ENCODE results near the gene PPIAL4G. TPM values are rescaled to one million over a fixed set of nuclear protein-coding genes. Genes with fewer than 3 reads are reported as not detected.
"Not testable (repeated sequence)": the region's sequence is repeated elsewhere in the genome, so short reads cannot be mapped to it uniquely, and the experiment has no call there.

The PPIAL4G gene
- not detected for total RNA-seq

DNA sequence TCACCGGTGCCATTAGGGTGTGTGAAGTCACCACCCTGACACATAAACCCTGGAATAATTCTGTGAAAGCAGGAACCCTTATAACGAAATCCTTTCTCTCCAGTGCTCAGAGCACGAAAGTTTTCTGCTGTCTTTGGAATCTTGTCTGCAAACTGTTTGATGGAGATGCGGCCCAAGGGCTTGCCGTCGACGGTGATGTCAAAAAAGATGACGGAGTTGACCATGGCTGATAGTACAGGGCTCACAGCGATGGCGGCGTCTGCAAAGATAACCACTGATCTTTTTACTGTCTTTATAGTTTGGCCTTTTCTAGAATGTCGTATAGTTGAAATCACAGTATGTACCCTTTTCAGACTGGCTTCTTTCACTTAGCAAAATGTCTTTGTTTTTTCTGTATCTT is at the start of gene PPIAL4G:
PPIAL4G (minus strand) TSS at position 274 of the 400 bp plus-strand sequence; CDS start at position 224, 50 bp downstream.
- H3K27me3 ChIP-seq; H3K4me1 ChIP-seq; H3K4me3 ChIP-seq; H3K27ac ChIP-seq; DNase-seq (ENCODE audit: low spot score in 2 of 2); H3K9me3 ChIP-seq; H3K36me3 ChIP-seq: not testable (repeated sequence)
- 96 to 98% methylated on average over 11 to 12 of the region's 12 CpGs for WGBS, 2 donors

DNA sequence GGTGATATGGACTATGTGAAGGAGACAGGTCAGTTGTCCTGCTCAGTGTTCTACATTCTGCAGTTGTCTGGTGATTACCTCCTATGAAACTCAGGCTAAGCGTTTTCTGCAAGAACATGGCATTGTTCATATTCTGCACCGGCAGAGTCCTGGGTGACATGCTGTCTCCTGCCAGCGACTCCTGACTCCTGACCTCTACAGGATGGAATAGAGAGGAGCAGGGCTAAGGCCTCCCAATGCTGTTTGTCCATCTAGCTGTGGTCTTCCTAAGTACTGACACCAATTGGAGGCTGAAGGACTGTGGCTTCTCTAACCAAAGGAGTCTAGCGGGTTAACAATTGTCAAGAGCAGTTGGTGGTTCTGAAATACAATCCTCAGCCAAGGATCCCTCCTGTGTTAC is 49.1 kb upstream of the PPIAL4G start:
- DNase-seq (ENCODE audit: low spot score in 2 of 2); H3K4me3 ChIP-seq; H3K27ac ChIP-seq; H3K4me1 ChIP-seq; H3K27me3 ChIP-seq; H3K9me3 ChIP-seq: not testable (repeated sequence)
- H3K36me3 ChIP-seq = peaks cover 0 to 13% (median 0%) of the 10 kb centered on the region in 3 donors
- WGBS, 2 donors = 80% methylated on average over 1 of the region's 4 CpGs; no CpG with 5 or more reads in 1 of the 2 donors

DNA sequence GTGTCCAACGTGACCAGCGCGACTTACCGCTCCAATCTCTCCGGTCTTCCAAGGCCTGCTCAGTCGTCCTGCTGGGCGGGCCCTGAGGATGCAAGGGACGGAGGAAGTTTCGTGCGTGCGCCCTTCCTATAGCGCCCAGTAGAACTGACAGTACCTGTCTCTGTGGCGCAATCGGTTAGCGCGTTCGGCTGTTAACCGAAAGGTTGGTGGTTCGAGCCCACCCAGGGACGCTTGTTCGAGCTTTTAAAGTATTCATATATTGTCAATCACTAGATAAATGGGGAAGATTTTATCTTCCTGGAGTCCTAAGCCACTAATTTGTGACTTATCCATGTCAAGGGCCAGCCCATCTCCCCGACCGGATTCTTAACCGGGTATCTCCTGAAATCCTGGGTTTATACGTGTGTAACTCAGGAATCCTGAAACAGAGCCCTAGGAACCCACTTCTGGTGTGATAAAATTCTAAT is 46.0 kb upstream of the PPIAL4G start:
- WGBS, 2 donors = 5 to 6% methylated on average over 13 to 15 of the region's 25 CpGs
- H3K27me3 ChIP-seq, H3K9me3 ChIP-seq, H3K4me1 ChIP-seq, H3K27ac ChIP-seq, H3K36me3 ChIP-seq: not testable (repeated sequence)
- peak overlapping the region in 3 of 4 donors; percentile 9 to 39 (median 28) for H3K4me3 ChIP-seq
- peak in 1 of 2 donors; percentile 5 for DNase-seq (ENCODE audit: low spot score in 2 of 2)

DNA sequence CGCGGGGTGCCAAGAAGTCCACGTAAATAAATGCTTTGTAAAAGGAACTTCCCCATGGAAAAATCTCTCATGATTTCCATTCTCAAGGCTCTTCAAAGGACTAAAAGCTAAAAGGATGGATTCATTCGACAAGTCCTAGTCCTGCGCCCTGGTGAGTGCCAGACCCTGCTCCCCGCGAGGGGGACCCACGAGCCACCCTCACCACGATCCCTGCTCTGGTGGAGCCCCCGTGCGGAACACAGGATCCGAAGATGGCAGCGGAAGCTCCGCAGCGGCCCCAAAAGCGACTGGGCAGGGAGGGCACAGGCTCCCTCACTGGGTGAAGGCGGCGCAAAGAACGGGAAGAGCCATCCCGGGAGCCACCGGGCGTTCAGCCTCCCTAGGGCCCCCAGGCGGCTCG is 45.5 kb upstream of the PPIAL4G start:
- not testable (repeated sequence) for H3K27ac ChIP-seq; H3K9me3 ChIP-seq; DNase-seq (ENCODE audit: low spot score in 2 of 2); H3K4me1 ChIP-seq; H3K27me3 ChIP-seq; H3K36me3 ChIP-seq
- TF ChIP-seq, protein P1, sequence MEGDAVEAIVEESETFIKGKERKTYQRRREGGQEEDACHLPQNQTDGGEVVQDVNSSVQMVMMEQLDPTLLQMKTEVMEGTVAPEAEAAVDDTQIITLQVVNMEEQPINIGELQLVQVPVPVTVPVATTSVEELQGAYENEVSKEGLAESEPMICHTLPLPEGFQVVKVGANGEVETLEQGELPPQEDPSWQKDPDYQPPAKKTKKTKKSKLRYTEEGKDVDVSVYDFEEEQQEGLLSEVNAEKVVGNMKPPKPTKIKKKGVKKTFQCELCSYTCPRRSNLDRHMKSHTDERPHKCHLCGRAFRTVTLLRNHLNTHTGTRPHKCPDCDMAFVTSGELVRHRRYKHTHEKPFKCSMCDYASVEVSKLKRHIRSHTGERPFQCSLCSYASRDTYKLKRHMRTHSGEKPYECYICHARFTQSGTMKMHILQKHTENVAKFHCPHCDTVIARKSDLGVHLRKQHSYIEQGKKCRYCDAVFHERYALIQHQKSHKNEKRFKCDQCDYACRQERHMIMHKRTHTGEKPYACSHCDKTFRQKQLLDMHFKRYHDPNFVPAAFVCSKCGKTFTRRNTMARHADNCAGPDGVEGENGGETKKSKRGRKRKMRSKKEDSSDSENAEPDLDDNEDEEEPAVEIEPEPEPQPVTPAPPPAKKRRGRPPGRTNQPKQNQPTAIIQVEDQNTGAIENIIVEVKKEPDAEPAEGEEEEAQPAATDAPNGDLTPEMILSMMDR (IDR thresholded peaks at IDR 0.05) = peak in 1 of 5 experiments; percentile 4
- 0% methylated on average over 3 of the region's 24 CpGs; no CpG with 5 or more reads in 1 of the 2 donors for WGBS, 2 donors
- peak overlapping the region in 1 of 4 donors; percentile 39 for H3K4me3 ChIP-seq

DNA sequence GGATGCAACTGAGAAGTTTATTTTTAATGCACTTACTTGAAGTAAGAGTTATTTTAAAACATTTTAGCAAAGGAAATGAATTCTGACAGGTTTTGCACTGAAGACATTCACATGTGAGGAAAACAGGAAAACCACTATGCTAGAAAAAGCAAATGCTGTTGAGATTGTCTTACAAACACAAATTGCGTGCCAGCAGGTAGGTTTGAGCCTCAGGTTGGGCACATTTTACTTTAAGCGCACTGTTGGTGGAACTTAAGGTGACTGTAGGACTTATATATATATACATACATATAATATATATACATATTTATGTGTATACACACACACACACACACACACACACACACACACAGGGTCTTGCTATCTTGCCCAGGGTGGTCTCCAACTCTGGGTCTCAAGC is 43.5 kb upstream of the PPIAL4G start:
- H3K36me3 ChIP-seq; H3K4me1 ChIP-seq; H3K27me3 ChIP-seq; H3K9me3 ChIP-seq; DNase-seq (ENCODE audit: low spot score in 2 of 2); H3K27ac ChIP-seq; H3K4me3 ChIP-seq: not testable (repeated sequence)
- 92% methylated on average over 2 of the region's 2 CpGs; no CpG with 5 or more reads in 1 of the 2 donors for WGBS, 2 donors

DNA sequence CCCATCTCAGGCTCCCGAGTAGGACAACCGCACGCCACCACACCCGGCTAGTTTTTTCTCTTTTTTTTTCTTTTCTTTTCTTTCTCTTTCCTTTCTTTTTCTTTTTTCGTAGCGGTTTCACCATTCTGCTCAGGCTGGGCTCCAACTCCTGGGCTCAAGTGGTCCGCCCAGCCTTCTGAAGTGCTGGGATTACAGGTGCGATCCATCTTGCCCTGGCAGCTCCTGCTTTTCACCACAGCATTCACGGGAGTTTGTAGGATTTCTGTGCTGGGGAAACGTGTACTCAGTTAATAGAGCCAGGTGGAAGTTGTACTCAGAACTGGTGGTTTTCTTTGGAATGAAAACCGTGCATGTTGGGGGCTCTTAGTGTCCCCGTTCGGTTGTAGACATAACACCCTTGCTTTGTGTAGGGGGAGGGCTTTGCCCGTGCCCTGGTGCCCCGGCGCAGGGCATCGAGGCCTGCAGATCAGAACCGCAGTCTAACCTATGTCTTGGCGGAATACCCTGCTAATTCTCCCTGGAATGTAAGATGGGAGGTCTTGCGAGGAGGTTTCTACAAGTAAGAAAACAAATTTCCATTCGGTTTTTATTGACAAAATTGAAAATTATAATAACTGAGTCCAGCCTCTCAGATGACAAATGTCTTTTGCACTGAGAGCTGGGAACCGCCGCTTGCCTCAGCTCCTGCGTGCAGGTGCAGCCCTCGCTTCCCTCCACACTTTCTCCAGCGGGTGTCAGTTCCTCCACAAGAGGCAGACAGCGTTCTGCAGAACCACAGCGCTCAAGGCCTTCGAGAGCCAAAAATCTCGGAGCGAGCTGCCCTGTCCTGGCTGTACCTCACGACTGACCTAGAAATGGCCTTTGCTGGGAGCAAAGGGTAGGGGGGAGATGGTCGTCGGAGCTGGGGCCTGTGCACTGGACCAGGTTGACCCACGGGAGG is 40.4 kb upstream of the PPIAL4G start:
- WGBS, 2 donors = 20 to 25% methylated on average over 6 to 9 of the region's 35 CpGs
- H3K27ac ChIP-seq = peak overlapping the region in 1 of 4 donors; percentile 29

DNA sequence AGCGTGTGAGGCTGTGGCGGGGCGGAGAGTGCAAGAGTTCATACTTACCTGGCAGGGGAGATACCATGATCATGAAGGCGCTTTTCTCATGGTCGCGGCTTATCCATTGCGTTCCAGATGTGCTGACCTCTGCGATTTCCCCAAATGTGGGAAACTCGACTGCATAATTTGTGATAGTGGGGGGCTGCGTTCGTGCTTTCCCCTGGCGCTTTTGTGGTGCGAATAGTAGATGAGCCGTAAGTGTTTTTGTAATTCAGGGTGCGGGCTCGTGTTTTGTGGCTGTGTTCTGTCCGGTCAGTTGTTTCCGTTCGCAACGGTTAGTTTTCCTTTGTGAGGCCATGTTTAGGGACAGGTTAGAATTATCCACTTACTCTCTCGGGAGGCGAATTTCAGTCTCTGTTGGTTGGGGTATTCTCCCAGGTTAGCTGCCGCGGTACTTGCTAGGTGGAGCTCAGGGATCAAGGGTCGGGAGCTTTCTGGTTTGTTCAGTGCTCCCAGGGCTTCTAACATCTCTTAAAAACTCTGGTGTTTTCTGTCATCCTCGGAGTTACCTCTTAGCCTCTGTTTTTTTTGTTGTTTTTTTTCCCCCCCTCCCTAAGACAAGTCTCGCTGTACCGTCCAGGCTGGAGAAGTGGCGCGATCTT is 39.6 kb upstream of the PPIAL4G start:
- not testable (repeated sequence) for H3K27me3 ChIP-seq, H3K9me3 ChIP-seq, H3K36me3 ChIP-seq, H3K4me1 ChIP-seq
- peak overlapping the region; percentile 29 to 72 (median 62) for H3K27ac ChIP-seq
- 1% methylated on average over 27 to 29 of the region's 30 CpGs for WGBS, 2 donors
- DNase-seq (ENCODE audit: low spot score in 2 of 2) = peak; percentile 51 to 75
- TF ChIP-seq, protein P1 (IDR thresholded peaks at IDR 0.05) = peak in 1 of 5 experiments; percentile 18
- peak; percentile 80 to 92 for TF ChIP-seq POLR2A (IDR thresholded peaks at IDR 0.05)
- TF ChIP-seq EP300 (IDR thresholded peaks at IDR 0.05) = peak in 1 of 2 donors; percentile 95
- H3K4me3 ChIP-seq = peak overlapping the region; percentile 29 to 53 (median 38)

More for the DNA sequence above, 40.4 kb upstream of the PPIAL4G start:
- not testable (repeated sequence) for H3K9me3 ChIP-seq; H3K36me3 ChIP-seq; DNase-seq (ENCODE audit: low spot score in 2 of 2); H3K27me3 ChIP-seq; H3K4me1 ChIP-seq
- H3K4me3 ChIP-seq = peak overlapping the region in 1 of 4 donors; percentile 38

DNA sequence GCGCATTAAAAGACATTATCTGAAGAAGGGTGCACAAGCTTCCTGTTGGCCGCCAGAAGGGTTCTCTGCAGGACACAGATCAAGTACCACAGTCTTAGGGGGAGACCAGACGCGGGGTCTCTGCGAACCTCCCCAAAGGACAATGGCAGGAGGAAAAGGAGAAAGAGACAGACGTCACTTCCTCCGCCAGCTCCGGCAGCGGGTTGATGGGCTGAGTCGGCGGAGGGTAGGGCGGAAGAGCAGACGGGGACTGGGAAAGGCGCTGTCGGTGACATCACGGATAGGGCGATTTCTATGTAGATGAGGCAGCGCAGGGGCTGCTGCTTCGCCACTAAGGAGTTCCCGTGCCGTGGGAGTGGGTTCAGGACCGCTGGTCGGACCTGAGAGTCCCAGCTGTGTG is 39.0 kb upstream of the PPIAL4G start:
- 1% methylated on average over 16 to 17 of the region's 23 CpGs for WGBS, 2 donors
- peak overlapping the region in 3 of 4 donors; percentile 29 to 53 (median 38) for H3K4me3 ChIP-seq
- H3K4me1 ChIP-seq, H3K9me3 ChIP-seq, H3K36me3 ChIP-seq, H3K27me3 ChIP-seq: not testable (repeated sequence)
- H3K27ac ChIP-seq = peak overlapping the region in 2 of 4 donors; percentile 29 to 44
- DNase-seq (ENCODE audit: low spot score in 2 of 2) = peak; percentile 44 to 45

DNA sequence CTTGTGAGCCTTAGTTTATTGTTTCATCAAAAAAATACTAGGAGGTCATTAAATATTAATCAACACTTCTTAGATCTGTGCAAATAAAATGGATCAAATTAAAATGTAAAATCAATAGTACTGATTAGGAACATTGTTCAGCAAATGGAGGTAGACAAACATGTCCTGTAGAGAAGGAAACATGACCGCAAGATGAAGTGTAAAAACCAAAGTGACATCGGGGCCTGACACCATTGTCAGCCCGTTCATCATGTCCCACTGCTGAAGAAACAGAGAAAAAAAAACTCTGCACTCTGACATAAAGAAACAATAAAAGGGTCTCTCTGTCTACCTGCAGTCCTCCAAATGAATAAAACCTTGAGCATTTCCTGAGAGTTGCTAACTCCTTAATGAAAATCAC is 31.2 kb upstream of the PPIAL4G start:
- not testable (repeated sequence) for H3K27me3 ChIP-seq; H3K27ac ChIP-seq; H3K4me1 ChIP-seq; H3K4me3 ChIP-seq; H3K9me3 ChIP-seq; H3K36me3 ChIP-seq; DNase-seq (ENCODE audit: low spot score in 2 of 2)
- WGBS, 2 donors = no CpG with 5 or more reads among the region's 3 CpGs

DNA sequence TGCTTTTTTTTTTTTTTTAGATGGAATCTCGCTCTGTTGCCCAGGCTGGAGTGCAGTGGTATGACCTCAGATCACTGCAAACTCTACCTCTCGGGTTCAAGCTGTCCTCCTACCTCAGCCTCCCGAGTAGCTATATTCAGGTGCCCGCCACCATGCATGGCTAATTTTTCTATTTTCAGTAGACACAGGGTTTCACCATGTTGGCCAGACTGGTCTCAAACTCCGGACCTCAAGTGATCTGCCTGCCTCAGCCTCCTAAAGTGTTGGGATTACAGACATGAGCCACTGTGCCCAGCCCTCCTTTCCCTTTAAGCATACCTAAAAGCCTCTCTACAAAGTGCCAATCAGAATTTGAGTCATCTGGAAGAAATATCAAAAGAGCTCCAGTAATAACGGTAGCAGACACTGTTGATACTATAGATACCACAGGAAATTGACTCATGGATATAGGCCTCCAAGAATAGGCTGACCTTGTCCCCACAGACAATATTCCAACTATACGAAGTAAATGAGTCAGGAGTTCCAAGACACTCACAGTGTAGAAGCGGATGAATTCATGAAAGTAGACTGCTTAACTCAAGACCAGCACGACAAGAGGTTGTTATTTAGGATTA is 29.6 kb upstream of the PPIAL4G start:
- not testable (repeated sequence) for H3K4me1 ChIP-seq; H3K9me3 ChIP-seq; DNase-seq (ENCODE audit: low spot score in 2 of 2); H3K27ac ChIP-seq; H3K36me3 ChIP-seq; H3K4me3 ChIP-seq; H3K27me3 ChIP-seq
- 70 to 73% methylated on average over 8 to 9 of the region's 9 CpGs for WGBS, 2 donors

Measured in tibial nerve (tissue), 4 donors.